CD1c-positive myeloid dendritic cell (primary cell): ENCODE data around the gene KIAA1755.

Source experiments
- DNase-seq: peaks from one replicate; pipeline ENCODE4 v3.0.0-alpha.2; 2016; ENCODE audit errors: extremely low spot score

Gene KIAA1755

DNA sequence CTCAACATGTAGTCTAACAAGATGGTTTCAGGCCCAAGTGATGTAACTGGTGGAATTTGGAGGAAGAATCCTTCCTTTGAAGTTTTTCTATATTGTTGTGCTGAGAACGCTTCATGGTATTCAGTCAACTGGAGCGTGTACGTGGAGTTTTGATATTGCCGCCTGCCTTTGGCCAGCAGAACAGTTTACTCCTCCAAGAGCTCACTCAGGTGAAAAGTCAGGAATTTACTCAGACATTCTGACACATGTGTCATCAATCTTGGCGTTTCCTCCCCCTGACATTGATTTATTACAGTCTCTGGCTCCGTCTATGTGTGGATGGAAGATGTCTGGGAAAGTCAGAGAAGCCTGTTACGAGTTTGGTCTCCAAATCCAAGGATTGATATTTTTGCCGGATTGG lies 76.4 kb downstream of the KIAA1755 start:
- DNase-seq, result no peak

GRCh38 chr20:38181971-38182370 lies 78.6 kb downstream of the KIAA1755 start:
- no peak for DNase-seq

GRCh38 chr20:38181207-38181801 lies 79.2 kb downstream of the KIAA1755 start:
- no peak for DNase-seq

- DNase-seq, result no peak
Measured at GRCh38 chr20:38180781-38181180, 79.8 kb downstream of the KIAA1755 start.

- DNase-seq, result no peak
Measured at GRCh38 chr20:38179846-38180245, 80.7 kb downstream of the KIAA1755 start.

DNA sequence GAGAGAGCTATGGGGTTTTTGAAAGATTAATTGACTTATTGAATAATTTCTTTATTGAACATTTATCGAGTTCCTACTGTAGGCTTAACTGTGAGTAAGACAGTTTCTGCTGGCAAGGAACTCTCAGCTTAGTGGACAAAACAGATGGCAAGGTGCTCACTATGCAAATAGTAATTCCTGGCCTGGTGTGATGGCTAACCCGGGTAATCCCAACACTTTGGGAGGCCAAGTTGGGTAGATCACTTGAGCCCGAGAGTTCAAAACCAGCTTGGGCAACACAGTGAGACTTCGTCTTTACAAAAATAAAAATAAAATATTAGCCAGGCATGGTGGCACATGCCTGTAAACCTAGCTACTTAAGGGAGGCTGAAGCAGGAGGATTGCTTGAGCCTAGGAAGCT lies 82.0 kb downstream of the KIAA1755 start:
- no peak for DNase-seq

GRCh38 chr20:38178065-38178491 lies 82.5 kb downstream of the KIAA1755 start:
- peak; percentile 76 for DNase-seq

GRCh38 chr20:38177201-38177600 lies 83.3 kb downstream of the KIAA1755 start:
- DNase-seq, result no peak

GRCh38 chr20:38175304-38176180 lies 85.0 kb downstream of the KIAA1755 start:
- no peak for DNase-seq

DNA sequence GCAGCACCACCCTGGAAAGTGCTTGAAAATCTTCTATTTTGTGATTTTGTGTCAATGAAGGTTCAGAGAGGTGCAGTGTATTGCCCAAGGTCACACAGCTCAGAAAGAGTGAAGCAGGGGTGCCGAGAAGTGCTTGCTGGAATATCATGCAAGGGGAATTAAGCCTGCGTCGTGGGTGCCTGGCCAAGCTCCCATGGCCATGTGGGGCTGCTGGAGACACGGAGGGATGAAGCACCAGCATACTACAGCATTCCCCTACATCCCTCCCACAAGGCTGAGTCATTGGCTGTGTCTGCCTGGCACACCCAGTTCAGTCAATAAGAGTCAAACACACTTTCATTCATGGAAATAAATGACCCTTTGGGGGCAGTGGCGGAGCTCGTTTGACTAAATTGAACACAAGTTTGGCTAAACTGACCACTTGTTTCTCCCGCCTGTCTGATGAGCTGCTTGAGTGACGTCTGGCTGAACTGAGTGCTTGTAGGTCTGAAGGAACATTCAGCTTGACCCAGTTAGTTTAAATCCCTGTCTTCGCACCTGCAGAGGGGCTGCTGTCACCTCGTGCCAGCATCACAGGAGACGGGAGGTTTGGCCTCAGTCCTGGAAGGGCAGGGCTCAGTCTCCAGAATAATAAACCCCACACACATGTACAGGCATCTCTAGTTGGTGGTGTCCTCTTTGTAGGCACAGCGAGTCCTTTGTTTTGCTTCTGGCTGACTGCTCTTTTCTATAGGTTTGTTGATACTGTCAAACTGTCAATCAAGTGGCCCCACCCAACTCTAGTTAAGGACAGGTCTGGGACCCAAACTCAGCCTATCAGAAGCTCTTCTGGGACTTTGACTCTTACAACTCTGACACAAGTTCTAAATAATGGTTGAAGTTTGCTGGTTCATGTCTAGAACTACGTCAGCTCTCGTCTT lies 87.0 kb downstream of the KIAA1755 start:
- peak; percentile 60 for DNase-seq

- DNase-seq, result no peak
Measured at GRCh38 chr20:38172408-38172807, 88.1 kb downstream of the KIAA1755 start.

- DNase-seq, result no peak
Measured at GRCh38 chr20:38171675-38172043, 88.9 kb downstream of the KIAA1755 start.

DNA sequence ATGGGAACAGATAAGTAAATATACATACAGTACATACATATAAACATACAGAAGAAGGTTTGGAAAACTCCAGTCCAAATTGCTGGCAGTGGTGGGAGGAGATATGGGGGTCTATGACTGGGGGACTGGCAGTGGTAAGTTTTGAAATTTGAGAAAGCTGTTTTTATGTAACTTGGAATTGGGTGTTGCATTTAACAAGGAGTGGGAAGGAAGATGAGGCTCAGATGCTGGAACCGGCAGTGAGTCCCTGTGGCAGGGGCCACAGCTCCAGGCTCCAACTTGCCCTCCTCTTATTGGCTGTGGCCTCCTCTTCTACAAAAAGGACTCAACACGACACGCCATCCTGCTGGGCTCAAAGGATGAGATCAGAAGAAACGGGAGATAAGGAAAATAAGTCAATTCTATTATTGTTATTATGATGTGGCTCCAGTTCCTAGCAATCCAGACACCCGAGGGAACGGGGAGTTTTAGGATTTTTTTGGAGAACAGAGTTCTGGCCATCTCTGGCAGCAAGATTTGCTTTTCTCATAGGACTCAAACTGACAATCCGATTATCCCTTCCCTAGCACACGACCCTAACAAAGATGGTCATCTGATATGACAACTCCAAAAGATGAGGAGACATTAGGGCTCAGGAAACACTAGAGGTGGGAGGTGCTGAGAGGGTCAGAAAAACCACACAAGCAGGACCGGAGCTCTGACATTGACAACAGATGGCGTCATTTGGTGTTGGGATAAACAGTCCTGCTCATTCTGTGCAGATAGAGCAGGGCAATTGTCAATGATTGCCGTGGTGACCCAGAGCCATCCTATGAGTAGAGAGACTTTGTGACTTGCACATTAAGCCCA lies 89.5 kb downstream of the KIAA1755 start:
- DNase-seq, result no peak

DNA sequence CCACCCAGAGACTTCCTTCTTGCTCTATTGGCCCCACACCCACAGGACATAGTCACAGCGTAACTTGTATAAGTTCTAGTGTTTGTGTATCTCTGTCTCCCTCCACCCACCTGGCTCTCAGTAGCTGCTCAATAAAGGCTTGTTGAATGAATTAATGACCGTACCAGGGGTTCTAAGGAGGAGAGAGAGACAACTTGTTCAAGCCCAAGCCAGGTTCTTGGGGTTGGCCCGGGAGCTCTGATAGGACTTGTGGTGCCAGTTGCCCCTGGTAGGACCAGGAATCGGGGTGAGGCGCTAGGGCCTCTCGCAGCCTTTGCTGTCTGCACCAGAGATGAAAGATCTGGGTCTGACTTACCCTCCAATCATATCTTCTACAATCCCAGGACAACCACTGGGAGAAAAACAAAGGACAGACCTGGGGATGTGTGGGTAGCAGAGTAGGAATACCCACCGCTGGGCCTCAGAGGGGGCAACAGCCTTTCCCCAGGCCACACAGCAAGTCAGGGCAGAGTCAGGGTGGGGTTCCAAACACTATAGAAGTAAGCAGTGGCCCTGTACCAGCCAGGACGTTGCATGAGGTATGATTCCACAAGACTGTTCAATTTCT lies 90.2 kb downstream of the KIAA1755 start:
- no peak for DNase-seq

DNA sequence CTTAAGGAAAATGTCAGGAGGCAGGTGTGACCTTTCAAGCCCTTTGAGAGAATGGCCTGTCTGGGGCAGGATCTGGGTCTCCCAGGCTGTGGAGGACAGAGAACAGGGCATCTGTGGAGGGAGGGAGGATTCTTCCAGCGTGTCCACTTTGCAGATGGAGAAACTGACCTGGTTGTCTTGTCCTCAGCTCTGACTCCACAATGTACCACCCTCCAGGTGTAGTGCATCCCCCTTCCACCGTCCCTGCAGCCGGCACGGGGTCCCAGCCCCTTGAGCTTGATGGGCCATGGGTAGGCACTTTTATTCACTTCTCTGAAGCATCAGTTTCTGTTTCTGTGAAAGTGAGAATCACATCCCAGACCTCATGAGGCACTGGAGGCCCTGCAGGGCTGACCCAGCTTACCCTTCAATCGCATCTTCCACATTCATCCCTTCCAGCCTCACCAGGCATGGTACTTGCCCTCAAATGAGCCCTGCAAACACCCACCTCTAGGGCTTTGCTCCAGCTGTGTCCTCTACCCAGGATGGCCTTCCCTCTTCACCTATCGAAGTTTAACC lies 90.8 kb downstream of the KIAA1755 start:
- DNase-seq, result no peak

DNA sequence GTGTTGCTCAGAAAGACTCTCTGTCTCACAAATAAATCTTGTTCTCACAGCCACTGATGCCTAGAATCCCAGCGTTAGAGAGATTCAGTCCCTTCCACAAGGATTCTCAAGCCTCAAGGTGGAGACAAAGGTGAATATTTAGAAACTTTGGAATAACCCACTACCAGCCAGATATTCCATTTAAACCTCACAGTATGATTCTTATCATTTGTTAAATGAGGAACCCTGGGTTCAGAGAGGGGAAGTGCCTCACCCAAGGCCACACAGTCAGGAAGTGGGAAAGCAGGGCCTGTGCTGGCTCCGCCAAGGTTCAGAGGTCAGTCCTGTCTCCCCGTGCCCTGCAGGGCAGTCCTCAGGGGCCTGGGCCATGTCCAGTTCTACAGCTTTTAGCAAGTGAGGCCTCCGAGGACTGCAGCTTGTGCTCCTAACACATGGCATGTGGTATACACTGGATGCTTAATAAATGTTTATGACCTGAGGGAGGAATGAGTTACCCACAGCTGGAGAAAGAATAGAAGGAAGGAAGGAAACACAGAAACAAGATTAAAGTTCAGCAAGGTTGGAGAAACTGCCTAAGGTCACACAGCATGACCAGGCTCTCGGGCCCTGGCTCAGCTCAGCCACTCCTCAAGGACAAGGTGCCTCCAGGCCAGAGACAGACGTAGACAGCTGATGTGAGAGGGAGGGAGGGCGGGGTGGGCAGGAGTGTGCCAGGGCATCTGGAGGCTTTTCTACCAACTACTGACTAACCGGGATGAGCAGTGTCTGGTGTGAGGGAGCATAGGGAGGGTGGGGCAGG lies 91.5 kb downstream of the KIAA1755 start:
- peak; percentile 88 for DNase-seq

GRCh38 chr20:38167851-38168760 lies 92.4 kb downstream of the KIAA1755 start:
- DNase-seq, result peak; percentile 91

GRCh38 chr20:38167328-38167850 lies 93.1 kb downstream of the KIAA1755 start:
- DNase-seq, result no peak
